PC-3 (cell line): ENCODE measurements around the gene FBXO44. TPM values are rescaled to one million over a fixed set of nuclear protein-coding genes. Genes with fewer than 3 reads are reported as not detected.

Source experiments
- ATAC-seq: fragments of 200-7000 bp; cut with Tn5 transposase; 2 replicates; pipeline ENCODE4 v1.9.1; 2020; ENCODE audit warnings: mild to moderate bottlenecking, moderate library complexity
- BruUV-seq: library from RNA; stranded (reverse); fragments of 400-500 nt; replicated peaks from 2 replicates; lab custom pipeline; 2021; lab: Mats Ljungman, UMichigan
- CTCF ChIA-PET: fragments of 300-600 bp; sonication (Branson Sonifier 250); formaldehyde crosslinking; loops from one replicate; lab custom pipeline; 2022; ENCODE audit warnings: antibody characterized with exemption; lab: Charles Lee
- POLR2A ChIA-PET: fragments of 300-600 bp; sonication (Branson Sonifier 250); formaldehyde crosslinking; loops from one replicate; lab custom pipeline; 2022; ENCODE audit warnings: antibody characterized with exemption; ENCODE audit not compliant: unreplicated experiment; lab: Charles Lee
- DNase-seq: peaks from one replicate; pipeline ENCODE4 v3.0.0-alpha.2; 2015
- H2AFZ ChIP-seq: fragments of 300-600 bp; sonication (generic); 2 replicates; pipeline ENCODE4 v1.6.0; 2016; ENCODE audit warnings: antibody characterized with exemption, low read length
- H3F3A ChIP-seq: fragments of 300-600 bp; sonication (generic); one replicate; pipeline ENCODE4 v1.6.0; 2017; ENCODE audit warnings: antibody characterized with exemption, low read length, control low read depth, mild to moderate bottlenecking; ENCODE audit not compliant: unreplicated experiment
- H3K27ac ChIP-seq: fragments of 300-600 bp; sonication (generic); 2 replicates; pipeline ENCODE4 v1.5.1; 2016; ENCODE audit warnings: mild to moderate bottlenecking, low read length
- H3K27me3 ChIP-seq: fragments of 300-600 bp; sonication (generic); 2 replicates; pipeline ENCODE4 v1.6.1; 2016; ENCODE audit warnings: low read length, mixed read lengths
- H3K36me3 ChIP-seq: fragments of 300-600 bp; sonication (generic); 2 replicates; pipeline ENCODE4 v1.6.1; 2016; ENCODE audit warnings: low read depth, mixed run types, low read length, mixed read lengths
- H3K4me1 ChIP-seq: fragments of 300-600 bp; sonication (generic); 2 replicates; pipeline ENCODE4 v1.5.1; 2016; ENCODE audit warnings: low read length; ENCODE audit not compliant: insufficient read depth
- H3K4me2 ChIP-seq: fragments of 300-600 bp; sonication (generic); 2 replicates; pipeline ENCODE4 v1.6.0; 2016; ENCODE audit warnings: low read length
- H3K4me3 ChIP-seq: fragments of 300-600 bp; sonication (generic); 2 replicates; pipeline ENCODE4 v1.5.1; 2016; ENCODE audit warnings: mild to moderate bottlenecking, low read length, mixed read lengths
- H3K79me2 ChIP-seq: fragments of 300-600 bp; sonication (generic); 2 replicates; pipeline ENCODE4 v1.6.1; 2017; ENCODE audit warnings: low read length, mixed read lengths
- H3K9ac ChIP-seq: fragments of 300-600 bp; sonication (generic); 2 replicates; pipeline ENCODE4 v1.6.0; 2016; ENCODE audit warnings: mild to moderate bottlenecking, low read length
- H3K9me2 ChIP-seq: fragments of 300-600 bp; sonication (generic); replicated peaks from 2 replicates; pipeline ENCODE4 v1.6.1; 2016; ENCODE audit warnings: mixed run types, low read length, mixed read lengths
- H3K9me3 ChIP-seq: fragments of 300-600 bp; sonication (generic); 2 replicates; pipeline ENCODE4 v1.6.1; 2016; ENCODE audit warnings: low read length, mixed read lengths
- H4K20me1 ChIP-seq: fragments of 300-600 bp; sonication (generic); 2 replicates; pipeline ENCODE4 v1.6.1; 2016; ENCODE audit warnings: low read length, mixed read lengths
- EZH2 ChIP-seq: fragments of 300-600 bp; sonication (generic); IDR thresholded peaks from one replicate; pipeline ENCODE4 v1.6.1; 2017; ENCODE audit warnings: antibody characterized with exemption, mild to moderate bottlenecking, low read length; ENCODE audit not compliant: unreplicated experiment
- EZH2phosphoT487 ChIP-seq: fragments of 300-600 bp; sonication (generic); IDR thresholded peaks from 2 replicates; pipeline ENCODE4 v1.6.1; 2018; ENCODE audit warnings: mild to moderate bottlenecking, antibody characterized with exemption, low read length, borderline replicate concordance
- intact Hi-C: fragments of 100-400 bp; cut with micrococcal nuclease; formaldehyde crosslinking; loops from 2 replicates; pipeline ENCODE4 v1.9.0; 2023
- total RNA-seq: library from RNA; depleted of rRNA; stranded (reverse); fragments of >200 nt; gene quantifications from 2 replicates; pipeline ENCODE4 v1.2.3, GENCODE V29; 2014
- TF ChIP-seq, protein P1 (sequence below): fragments of 300-600 bp; sonication (generic); conservative IDR thresholded peaks from 2 replicates; pipeline ENCODE4 v1.5.1; 2017; ENCODE audit warnings: antibody characterized with exemption, low read depth, mild to moderate bottlenecking, low read length

FBXO44 gene
- total RNA-seq, 1 experiment from 2014 or later = 23.5 TPM

DNA sequence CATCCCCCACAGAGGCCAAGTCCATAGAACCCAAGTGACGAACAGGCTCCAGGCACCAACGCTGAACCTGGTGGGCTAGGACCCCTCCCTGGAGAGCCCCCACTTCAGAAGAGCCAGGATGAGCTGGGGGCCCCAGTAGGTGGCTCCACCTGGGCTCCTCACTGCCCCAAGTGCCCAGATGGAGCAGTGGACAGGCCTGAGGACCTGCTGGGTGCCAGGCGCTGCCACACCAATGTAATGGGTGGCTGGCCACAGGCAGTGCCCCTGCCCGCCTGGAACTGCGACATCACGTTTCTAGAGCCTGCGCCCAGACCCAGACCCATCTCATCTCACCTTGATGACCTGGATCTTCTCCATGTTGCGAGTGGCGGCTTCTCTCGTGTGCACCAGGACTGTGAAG lies 20.6 kb downstream of the FBXO44 start:
- Histone ChIP-seq H3K4me2 (no peak overlapping the region), H3K9me2 (no peaks in the 10 kb centered on the region), H3K27ac (no peak overlapping the region), H3K4me1 (no peaks in the 10 kb centered on the region; the same call in 1 of the 2 replicates), H3K36me3 (peaks cover 2% of the 10 kb centered on the region; the same call in 1 of the 2 replicates), H3K9me3 (no peaks in the 10 kb centered on the region), H3K4me3 (no peak overlapping the region), H4K20me1 (no peaks in the 10 kb centered on the region), H2AFZ (no peak overlapping the region), H3K9ac (no peak overlapping the region), H3F3A (no peaks in the 10 kb centered on the region), H3K79me2 (no peaks in the 10 kb centered on the region), H3K27me3 (no peaks in the 10 kb centered on the region)
- ChIA-PET CTCF (no interaction called here), POLR2A (no interaction called here)
- BruUV-seq = no TSS peak
- no peak for DNase-seq
- TF ChIP-seq, protein P1, sequence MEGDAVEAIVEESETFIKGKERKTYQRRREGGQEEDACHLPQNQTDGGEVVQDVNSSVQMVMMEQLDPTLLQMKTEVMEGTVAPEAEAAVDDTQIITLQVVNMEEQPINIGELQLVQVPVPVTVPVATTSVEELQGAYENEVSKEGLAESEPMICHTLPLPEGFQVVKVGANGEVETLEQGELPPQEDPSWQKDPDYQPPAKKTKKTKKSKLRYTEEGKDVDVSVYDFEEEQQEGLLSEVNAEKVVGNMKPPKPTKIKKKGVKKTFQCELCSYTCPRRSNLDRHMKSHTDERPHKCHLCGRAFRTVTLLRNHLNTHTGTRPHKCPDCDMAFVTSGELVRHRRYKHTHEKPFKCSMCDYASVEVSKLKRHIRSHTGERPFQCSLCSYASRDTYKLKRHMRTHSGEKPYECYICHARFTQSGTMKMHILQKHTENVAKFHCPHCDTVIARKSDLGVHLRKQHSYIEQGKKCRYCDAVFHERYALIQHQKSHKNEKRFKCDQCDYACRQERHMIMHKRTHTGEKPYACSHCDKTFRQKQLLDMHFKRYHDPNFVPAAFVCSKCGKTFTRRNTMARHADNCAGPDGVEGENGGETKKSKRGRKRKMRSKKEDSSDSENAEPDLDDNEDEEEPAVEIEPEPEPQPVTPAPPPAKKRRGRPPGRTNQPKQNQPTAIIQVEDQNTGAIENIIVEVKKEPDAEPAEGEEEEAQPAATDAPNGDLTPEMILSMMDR = no peak
- TF ChIP-seq EZH2phosphoT487 (no peak), EZH2 (no peak)
- ATAC-seq = no peak
- intact Hi-C loops = no loop called here

DNA sequence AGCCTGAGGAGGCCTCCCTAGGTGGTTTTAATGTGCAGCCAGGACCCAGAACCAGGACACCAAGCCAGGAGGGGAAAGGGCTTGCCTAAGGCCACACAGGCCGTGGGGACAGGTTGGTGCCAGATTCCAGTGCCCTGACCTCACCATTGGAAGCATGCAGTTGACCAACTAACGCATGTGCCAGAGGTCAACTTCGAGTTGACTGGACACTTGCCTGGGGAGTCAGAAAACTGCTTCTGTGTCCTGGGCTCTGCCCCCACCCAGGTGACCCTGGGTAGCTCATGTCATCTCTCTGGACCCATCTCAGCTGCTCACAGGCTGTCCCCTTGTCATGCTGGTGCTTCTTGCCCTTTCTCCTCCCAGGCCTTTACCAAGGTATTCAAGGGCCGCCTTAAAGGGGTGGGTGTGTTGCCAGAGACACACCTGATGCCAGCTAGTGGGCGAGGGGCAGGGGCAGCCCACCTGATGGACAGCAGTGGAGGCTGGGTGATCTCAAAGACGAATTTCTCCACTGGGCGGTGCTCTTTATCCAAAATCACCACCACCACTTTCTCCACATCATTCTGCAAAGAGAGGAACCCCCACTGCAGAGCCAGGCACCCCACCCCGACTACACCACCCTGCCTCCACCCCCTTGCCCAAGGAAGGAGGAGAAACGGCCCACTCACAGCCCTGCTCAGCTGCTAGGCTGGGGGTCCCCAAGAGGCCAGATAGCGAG lies 21.9 kb downstream of the FBXO44 start:
- ChIA-PET POLR2A (no interaction called here), CTCF (no interaction called here)
- ATAC-seq (no peak), DNase-seq (no peak)
- no TSS peak for BruUV-seq
- Histone ChIP-seq H3K9me3 (no peaks in the 10 kb centered on the region), H3K79me2 (no peaks in the 10 kb centered on the region), H3K36me3 (peaks cover 2% of the 10 kb centered on the region; the same call in 1 of the 2 replicates), H3K4me2 (no peak overlapping the region), H3K4me1 (peaks cover 2% of the 10 kb centered on the region; the same call in 1 of the 2 replicates), H2AFZ (no peak overlapping the region), H3K27ac (no peak overlapping the region), H3K9ac (no peak overlapping the region), H4K20me1 (no peaks in the 10 kb centered on the region), H3K27me3 (no peaks in the 10 kb centered on the region), H3K9me2 (no peaks in the 10 kb centered on the region), H3K4me3 (no peak overlapping the region), H3F3A (no peaks in the 10 kb centered on the region)
- intact Hi-C loops = no loop called here
- no peak for TF ChIP-seq EZH2phosphoT487
- TF ChIP-seq, protein P1 = peak; percentile 35; the same call in 1 of the 2 replicates

DNA sequence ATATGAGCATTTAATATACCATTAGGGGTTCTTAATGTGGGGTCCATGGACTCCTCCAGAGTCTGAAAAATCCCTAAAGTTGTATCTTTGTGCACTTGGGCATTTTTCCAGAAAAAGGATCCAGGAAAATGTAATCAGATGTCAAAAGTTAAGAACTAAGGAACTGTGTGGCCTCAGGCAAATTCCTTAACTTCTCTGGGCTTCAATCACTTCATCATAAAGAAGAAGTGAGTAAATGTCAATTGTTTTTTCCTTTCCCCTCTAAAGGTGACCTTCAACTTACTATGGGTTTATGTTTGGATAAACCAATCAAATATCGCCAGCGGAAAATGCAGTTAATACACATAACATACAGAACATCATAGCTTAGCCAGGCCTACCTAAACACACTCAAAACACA lies 23.8 kb downstream of the FBXO44 start:
- no peaks in the 10 kb centered on the region for H4K20me1 ChIP-seq
- intact Hi-C loops = no loop called here
- TF ChIP-seq, protein P1 = no peak
- TF ChIP-seq EZH2 (no peak), EZH2phosphoT487 (no peak)
- DNase-seq = no peak
- peaks cover 4% of the 10 kb centered on the region; the same call in 1 of the 2 replicates for H3K4me1 ChIP-seq
- no peaks in the 10 kb centered on the region for H3F3A ChIP-seq
- H3K9ac ChIP-seq = no peak overlapping the region
- no peak overlapping the region for H3K4me3 ChIP-seq
- H3K27ac ChIP-seq = no peak overlapping the region
- H3K27me3 ChIP-seq = no peaks in the 10 kb centered on the region
- BruUV-seq = no TSS peak
- H3K4me2 ChIP-seq = no peak overlapping the region
- no peaks in the 10 kb centered on the region for H3K9me3 ChIP-seq
- POLR2A ChIA-PET = no interaction called here
- CTCF ChIA-PET = no interaction called here
- ATAC-seq = no peak
- no peak overlapping the region for H2AFZ ChIP-seq
- H3K9me2 ChIP-seq = no peaks in the 10 kb centered on the region
- H3K36me3 ChIP-seq = peaks cover 2% of the 10 kb centered on the region; the same call in 1 of the 2 replicates
- H3K79me2 ChIP-seq = no peaks in the 10 kb centered on the region
